ENCODE results near the gene PLAC8L1. TPM values are rescaled to one million over a fixed set of nuclear protein-coding genes. Genes with fewer than 3 reads are reported as not detected.

The PLAC8L1 gene
- total RNA-seq, 1 donor from 2014 or later = not detected

DNA sequence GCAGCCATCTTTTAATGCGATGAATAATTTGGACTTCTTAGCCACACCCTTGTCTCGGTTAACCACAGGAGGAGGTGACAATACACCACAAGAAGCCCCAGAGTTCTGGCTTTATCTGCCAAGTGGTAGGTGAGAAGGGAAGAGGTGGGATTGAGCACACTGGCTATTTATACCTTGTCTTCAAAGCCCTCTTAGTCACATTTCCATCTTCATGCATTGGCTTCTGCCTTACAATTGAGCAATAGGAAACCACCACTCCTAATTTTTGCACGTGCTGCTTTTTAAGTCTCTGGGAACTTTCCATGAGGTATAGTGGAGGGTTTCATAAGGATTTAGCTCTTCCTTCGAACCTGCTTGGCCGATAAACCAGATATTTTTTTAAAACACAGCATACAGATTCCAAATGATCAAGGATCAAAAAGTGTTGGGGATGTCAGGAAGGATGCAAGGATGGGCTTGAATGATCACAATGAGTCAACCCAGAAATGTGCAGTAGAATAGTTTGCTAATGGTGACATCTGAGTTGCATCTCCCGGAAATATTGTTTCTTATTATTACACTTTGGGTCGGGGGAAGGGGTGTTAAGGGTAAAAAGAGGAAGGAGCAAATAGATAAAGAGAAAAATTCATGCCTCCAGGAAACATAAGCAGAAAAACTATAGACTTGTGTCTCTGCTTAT is 25.5 kb downstream of the PLAC8L1 start:
- Histone ChIP-seq H3K9me3 (no peaks in the 10 kb centered on the region), H3K27me3 (no peaks in the 10 kb centered on the region), H3K27ac (no peak overlapping the region), H3K4me1 (no peaks in the 10 kb centered on the region), H3K36me3 (no peaks in the 10 kb centered on the region), H3K4me3 (no peak overlapping the region)
- ATAC-seq (no peak), DNase-seq (no peak)
- intact Hi-C loops (cut with DNase I) = no loop called here
- TF ChIP-seq, protein P1, sequence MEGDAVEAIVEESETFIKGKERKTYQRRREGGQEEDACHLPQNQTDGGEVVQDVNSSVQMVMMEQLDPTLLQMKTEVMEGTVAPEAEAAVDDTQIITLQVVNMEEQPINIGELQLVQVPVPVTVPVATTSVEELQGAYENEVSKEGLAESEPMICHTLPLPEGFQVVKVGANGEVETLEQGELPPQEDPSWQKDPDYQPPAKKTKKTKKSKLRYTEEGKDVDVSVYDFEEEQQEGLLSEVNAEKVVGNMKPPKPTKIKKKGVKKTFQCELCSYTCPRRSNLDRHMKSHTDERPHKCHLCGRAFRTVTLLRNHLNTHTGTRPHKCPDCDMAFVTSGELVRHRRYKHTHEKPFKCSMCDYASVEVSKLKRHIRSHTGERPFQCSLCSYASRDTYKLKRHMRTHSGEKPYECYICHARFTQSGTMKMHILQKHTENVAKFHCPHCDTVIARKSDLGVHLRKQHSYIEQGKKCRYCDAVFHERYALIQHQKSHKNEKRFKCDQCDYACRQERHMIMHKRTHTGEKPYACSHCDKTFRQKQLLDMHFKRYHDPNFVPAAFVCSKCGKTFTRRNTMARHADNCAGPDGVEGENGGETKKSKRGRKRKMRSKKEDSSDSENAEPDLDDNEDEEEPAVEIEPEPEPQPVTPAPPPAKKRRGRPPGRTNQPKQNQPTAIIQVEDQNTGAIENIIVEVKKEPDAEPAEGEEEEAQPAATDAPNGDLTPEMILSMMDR (IDR thresholded peaks at IDR 0.05) = no peak

DNA sequence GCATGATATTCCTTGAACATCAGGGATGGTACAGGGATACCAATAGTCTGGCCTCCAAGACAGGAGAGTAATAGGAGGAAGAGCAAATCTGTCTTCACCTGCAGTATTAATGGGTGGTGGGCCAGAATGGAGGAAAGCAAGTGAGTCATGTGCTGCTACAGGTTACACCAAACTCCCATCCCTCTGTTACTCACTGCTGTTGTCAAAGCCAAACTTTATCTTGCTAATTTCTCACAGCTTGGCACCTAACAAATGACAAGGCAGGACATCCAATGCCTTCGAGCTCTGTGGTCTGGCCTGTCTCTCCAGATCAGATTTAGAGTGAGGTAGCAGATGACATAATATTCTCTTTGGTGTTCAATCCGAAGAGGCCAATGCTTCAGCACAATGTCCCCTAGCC is 26.8 kb downstream of the PLAC8L1 start:
- no peak overlapping the region for H3K27ac ChIP-seq
- no peak for ATAC-seq
- no peaks in the 10 kb centered on the region for H3K4me1 ChIP-seq
- intact Hi-C loops (cut with DNase I) = no loop called here
- no peaks in the 10 kb centered on the region for H3K9me3 ChIP-seq
- H3K36me3 ChIP-seq = no peaks in the 10 kb centered on the region
- no peak for DNase-seq
- TF ChIP-seq, protein P1 (IDR thresholded peaks at IDR 0.05) = no peak
- no peaks in the 10 kb centered on the region for H3K27me3 ChIP-seq
- no peak overlapping the region for H3K4me3 ChIP-seq

DNA sequence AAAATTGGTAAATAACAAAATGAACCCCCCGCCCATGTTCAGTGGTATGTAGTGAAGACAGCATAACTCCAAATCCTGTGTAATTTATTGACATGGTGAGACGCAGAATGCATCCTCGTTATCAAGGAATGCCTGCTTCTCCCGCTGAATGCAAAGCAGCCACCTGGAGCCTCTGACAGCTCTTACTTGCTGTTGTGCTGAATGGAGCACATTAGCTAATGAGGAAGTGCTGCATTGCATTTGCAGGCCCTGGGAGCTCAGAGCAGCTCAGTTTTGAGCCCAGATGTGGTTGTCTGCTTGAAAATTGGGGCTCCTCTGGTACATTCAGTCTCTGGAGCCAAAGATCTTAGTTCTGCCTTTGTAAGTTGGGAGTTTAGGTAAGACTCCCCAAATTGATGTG is 28.9 kb downstream of the PLAC8L1 start:
- Histone ChIP-seq H3K4me1 (no peaks in the 10 kb centered on the region), H3K9me3 (no peaks in the 10 kb centered on the region), H3K4me3 (no peak overlapping the region), H3K36me3 (no peaks in the 10 kb centered on the region), H3K27me3 (no peaks in the 10 kb centered on the region), H3K27ac (no peak overlapping the region)
- no peak for ATAC-seq
- TF ChIP-seq, protein P1 (IDR thresholded peaks at IDR 0.05) = no peak
- intact Hi-C loops (cut with DNase I) = no loop called here
- no peak for DNase-seq

DNA sequence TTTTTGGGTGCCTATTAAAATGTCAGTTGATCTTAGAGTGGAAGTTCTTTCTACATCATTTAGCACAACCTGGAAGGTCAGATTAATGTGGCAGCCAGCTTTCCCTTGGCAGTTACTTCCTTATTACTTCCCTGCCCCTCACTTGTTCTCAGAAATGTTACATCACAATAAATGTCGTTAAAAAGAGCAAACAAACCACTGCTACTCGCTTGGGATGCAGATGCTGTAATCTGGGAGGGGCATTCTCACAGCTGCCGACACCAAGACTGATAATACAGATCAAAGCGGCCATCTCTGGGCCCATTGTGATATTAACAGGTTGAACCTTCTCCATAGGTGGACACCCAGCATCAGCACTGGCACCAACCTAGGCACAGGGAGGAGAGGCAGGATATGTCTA is 29.3 kb downstream of the PLAC8L1 start:
- ATAC-seq (no peak), DNase-seq (no peak)
- Histone ChIP-seq H3K9me3 (no peaks in the 10 kb centered on the region), H3K27ac (no peak overlapping the region), H3K27me3 (no peaks in the 10 kb centered on the region), H3K36me3 (no peaks in the 10 kb centered on the region), H3K4me3 (no peak overlapping the region), H3K4me1 (no peaks in the 10 kb centered on the region)
- intact Hi-C loops (cut with DNase I) = no loop called here
- TF ChIP-seq, protein P1 (IDR thresholded peaks at IDR 0.05) = no peak

DNA sequence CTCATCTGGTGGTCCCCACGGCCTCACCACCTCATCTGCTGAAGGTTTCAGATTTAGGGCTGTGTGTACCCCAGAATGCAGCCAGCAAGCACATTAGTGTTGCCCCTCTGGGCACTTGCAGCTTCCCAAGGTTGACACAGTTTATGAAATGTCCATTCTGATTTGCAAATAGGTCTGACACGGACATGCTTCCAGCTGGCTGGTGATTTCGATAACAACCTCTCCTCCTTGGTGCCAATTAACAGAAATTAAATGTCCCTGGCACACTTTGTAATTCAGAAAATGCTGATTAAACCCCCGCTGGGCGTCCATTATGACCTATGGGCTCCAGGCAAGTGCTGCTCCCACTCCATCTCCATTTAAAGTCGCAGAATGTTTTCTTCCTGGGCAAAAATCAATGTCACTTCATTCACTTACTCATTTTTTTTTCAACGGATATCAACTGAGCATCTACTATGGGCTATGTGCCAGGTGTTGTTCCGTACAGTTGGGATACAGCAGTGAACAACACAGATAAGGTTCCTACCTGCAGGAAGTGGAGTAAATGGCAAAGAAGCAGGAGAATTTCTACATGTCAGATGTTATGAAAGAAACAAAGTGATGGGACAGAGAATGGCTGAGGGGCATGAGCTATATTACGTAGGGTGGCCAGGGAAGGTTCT is 32.0 kb downstream of the PLAC8L1 start:
- Histone ChIP-seq H3K4me1 (no peaks in the 10 kb centered on the region), H3K27me3 (no peaks in the 10 kb centered on the region), H3K27ac (no peak overlapping the region), H3K9me3 (no peaks in the 10 kb centered on the region), H3K36me3 (no peaks in the 10 kb centered on the region), H3K4me3 (no peak overlapping the region)
- no peak for ATAC-seq
- TF ChIP-seq, protein P1 (IDR thresholded peaks at IDR 0.05) = no peak
- intact Hi-C loops (cut with DNase I) = no loop called here
- no peak for DNase-seq

Measured in upper lobe of right lung (tissue), 1 donor.